Ishikawa (cell line): Measurements from ENCODE around the gene STK4.

ENCODE experiments used
- CEBPB ChIP-seq: IDR thresholded peaks from 2 replicates; pipeline ENCODE4 v1.6.1; 2012
- CREB1 ChIP-seq: IDR thresholded peaks from 2 replicates; pipeline ENCODE4 v1.6.1; 2012; ENCODE audit warnings: low read depth
- EGR1 ChIP-seq: IDR thresholded peaks from 2 replicates; pipeline ENCODE4 v1.6.1; 2012
- EP300 ChIP-seq: IDR thresholded peaks from 2 replicates; pipeline ENCODE4 v1.6.1; 2012; ENCODE audit warnings: borderline replicate concordance
- FOXM1 ChIP-seq: IDR thresholded peaks from 2 replicates; pipeline ENCODE4 v1.6.1; 2012; ENCODE audit warnings: low read depth, borderline replicate concordance
- MAX ChIP-seq: IDR thresholded peaks from 2 replicates; pipeline ENCODE4 v1.6.1; 2012
- NFIC ChIP-seq: IDR thresholded peaks from 2 replicates; pipeline ENCODE4 v1.6.1; 2012
- RAD21 ChIP-seq: IDR thresholded peaks from 2 replicates; pipeline ENCODE4 v1.6.1; 2012; ENCODE audit warnings: low read depth
- REST ChIP-seq: IDR thresholded peaks from 2 replicates; pipeline ENCODE4 v1.6.1; 2012; ENCODE audit warnings: low read depth, mild to moderate bottlenecking
- TAF1 ChIP-seq: IDR thresholded peaks from 2 replicates; pipeline ENCODE4 v1.6.1; 2012; ENCODE audit warnings: low read depth, mild to moderate bottlenecking
- TCF12 ChIP-seq: IDR thresholded peaks from 2 replicates; pipeline ENCODE4 v1.6.1; 2012; ENCODE audit warnings: low read depth
- TEAD4 ChIP-seq: IDR thresholded peaks from 2 replicates; pipeline ENCODE4 v1.6.1; 2012
- USF1 ChIP-seq: IDR thresholded peaks from 2 replicates; pipeline ENCODE4 v1.6.1; 2012
- YY1 ChIP-seq: IDR thresholded peaks from 2 replicates; pipeline ENCODE4 v1.6.1; 2012; ENCODE audit warnings: low read depth
- ZBTB7A ChIP-seq: IDR thresholded peaks from 2 replicates; pipeline ENCODE4 v1.6.1; 2012; ENCODE audit warnings: low read depth

The STK4 gene

GRCh38 chr20:44918761-44919160 lies 47.6 kb upstream of the STK4 start:
- no peak for TF ChIP-seq CEBPB
- TF ChIP-seq USF1 = no peak
- TF ChIP-seq FOXM1 = no peak
- no peak for TF ChIP-seq TAF1
- TF ChIP-seq ZBTB7A = no peak
- no peak for TF ChIP-seq NFIC
- TF ChIP-seq TEAD4 = no peak
- TF ChIP-seq CREB1 = no peak
- no peak for TF ChIP-seq MAX
- TF ChIP-seq REST = no peak
- TF ChIP-seq EGR1 = no peak
- TF ChIP-seq TCF12 = no peak
- no peak for TF ChIP-seq YY1
- TF ChIP-seq RAD21 = no peak
- TF ChIP-seq EP300 = no peak

- TF ChIP-seq TAF1 (no peak), NFIC (no peak), YY1 (no peak), ZBTB7A (no peak), REST (no peak), CREB1 (no peak), MAX (no peak), FOXM1 (no peak), USF1 (no peak), EGR1 (no peak), RAD21 (no peak), TEAD4 (no peak), CEBPB (no peak)
Measured at GRCh38 chr20:44921447-44921846, 44.9 kb upstream of the STK4 start.

- TF ChIP-seq MAX (no peak), EGR1 (no peak), CREB1 (no peak), FOXM1 (no peak), TEAD4 (no peak), YY1 (no peak), ZBTB7A (no peak), TAF1 (no peak), TCF12 (no peak), RAD21 (no peak), EP300 (no peak), CEBPB (no peak), NFIC (no peak), REST (no peak), USF1 (no peak)
Measured at GRCh38 chr20:44924541-44924940, 41.8 kb upstream of the STK4 start.

GRCh38 chr20:44928595-44928994 lies 37.7 kb upstream of the STK4 start:
- no peak for TF ChIP-seq MAX
- no peak for TF ChIP-seq TAF1
- no peak for TF ChIP-seq ZBTB7A
- TF ChIP-seq CREB1 = no peak
- TF ChIP-seq FOXM1 = no peak
- no peak for TF ChIP-seq EP300
- TF ChIP-seq TCF12 = no peak
